K562 (cell line): ENCODE measurements around the gene SPTBN5. TPM values are rescaled to one million over a fixed set of nuclear protein-coding genes. Genes with fewer than 3 reads are reported as not detected.

Experiments
- CEBPG ChIP-seq, 3 experiments: fragments of 200-800 bp in 1 of 3; sonication (Bioruptor generic) in 1 of 3; sonication (generic) in 1 of 3; formaldehyde crosslinking in 1 of 3; IDR thresholded peaks in 2 of 3; conservative IDR thresholded peaks in 1 of 3; 2 replicates each; pipeline versions ENCODE4 v1.6.1 to v1.8.0; 2016 to 2022; ENCODE audit warnings: missing compliant biosample characterization in 2 of 3, missing genetic modification characterization in 2 of 3, mild to moderate bottlenecking in 1 of 3, missing genetic modification reagents in 1 of 3
- CEBPZ ChIP-seq: fragments of 150-350 bp; IDR thresholded peaks from 2 replicates; pipeline ENCODE4 v1.6.1; 2014; ENCODE audit warnings: low read depth, mild to moderate bottlenecking, low read length, borderline replicate concordance
- E2F4 ChIP-seq: sonication (generic); formaldehyde crosslinking; IDR thresholded peaks from 2 replicates; pipeline ENCODE4 v1.8.0; 2022; ENCODE audit warnings: mild to moderate bottlenecking, low read depth, missing genetic modification reagents
- EWSR1 ChIP-seq: fragments of 450-650 bp; IDR thresholded peaks from 2 replicates; pipeline ENCODE4 v1.6.1; 2018; ENCODE audit warnings: borderline replicate concordance, mild to moderate bottlenecking, low read depth, moderate library complexity; ENCODE audit not compliant: partially characterized antibody
- GATA2 ChIP-seq: sonication (generic); formaldehyde crosslinking; IDR thresholded peaks from 2 replicates; pipeline ENCODE4 v1.4.0; 2020; ENCODE audit warnings: mild to moderate bottlenecking, missing genetic modification reagents
- MAFG ChIP-seq: fragments of 450-650 bp; conservative IDR thresholded peaks from 2 replicates; pipeline ENCODE4 v1.6.1; 2016; ENCODE audit warnings: missing genetic modification characterization, missing compliant biosample characterization
- PATZ1 ChIP-seq: fragments of 250-450 bp; sonication (Bioruptor Pico); IDR thresholded peaks from 2 replicates; pipeline ENCODE4 v1.5.0; 2020; ENCODE audit warnings: mild to moderate bottlenecking, borderline replicate concordance
- PHB2 ChIP-seq: fragments of 450-650 bp; IDR thresholded peaks from 2 replicates; pipeline ENCODE4 v1.6.1; 2017; ENCODE audit warnings: low read depth
- POLR2G ChIP-seq: fragments of 200-400 bp; formaldehyde crosslinking; IDR thresholded peaks from 2 replicates; pipeline ENCODE4 v1.6.1; 2017; ENCODE audit warnings: low read depth, mild to moderate bottlenecking, antibody characterized with exemption, low read length, moderate library complexity
- PRDM10 ChIP-seq: fragments of 450-650 bp; IDR thresholded peaks from 2 replicates; pipeline ENCODE4 v1.6.1; 2018; ENCODE audit not compliant: partially characterized antibody
- PTTG1 ChIP-seq: fragments of 450-650 bp; IDR thresholded peaks from 2 replicates; pipeline ENCODE4 v1.6.1; 2016; ENCODE audit warnings: low read depth, mild to moderate bottlenecking, missing genetic modification characterization, missing compliant biosample characterization
- RNF2 ChIP-seq: sonication (generic); IDR thresholded peaks from 2 replicates; pipeline ENCODE4 v1.6.1; 2016
- STAT5B ChIP-seq: fragments of 250-450 bp; sonication (Bioruptor Pico); IDR thresholded peaks from 2 replicates; pipeline ENCODE4 v1.8.0; 2021; ENCODE audit warnings: mild to moderate bottlenecking, inconsistent platforms
- TAF7 ChIP-seq: fragments of 450-650 bp; IDR thresholded peaks from 2 replicates; pipeline ENCODE4 v1.6.1; 2016; ENCODE audit warnings: missing genetic modification characterization, missing compliant biosample characterization
- ZC3H4 ChIP-seq: sonication (generic); formaldehyde crosslinking; IDR thresholded peaks from 2 replicates; pipeline ENCODE4 v1.9.0; 2021; ENCODE audit warnings: missing genetic modification reagents, borderline replicate concordance
- ZFP30 ChIP-seq: fragments of 250-450 bp; sonication (Bioruptor Pico); IDR thresholded peaks from 2 replicates; pipeline ENCODE4 v1.8.0; 2022; ENCODE audit warnings: moderate library complexity, mild to moderate bottlenecking, inconsistent platforms, borderline replicate concordance
- ZNF174 ChIP-seq: fragments of 250-450 bp; sonication (Bioruptor Pico); IDR thresholded peaks from 2 replicates; pipeline ENCODE4 v1.4.0; 2020; ENCODE audit warnings: mild to moderate bottlenecking
- polyA plus RNA-seq, 8 experiments: library from polyadenylated mRNA; depleted of rRNA in 4 of 8; stranded (reverse) in 5 of 8; unstranded in 3 of 8; fragments of >200 nt; fragmentation: Nextera tagmentation in 2 of 8; fragmentation: Illumina TruSeq in 1 of 8; extraction: Ambion mirVana in 2 of 8; extraction: Trizol in 1 of 8; gene quantifications; 2 replicates each; pipeline versions ENCODE4 v1.2.1 to v1.2.3, GENCODE V29; 2011 to 2014; ENCODE audit warnings: inconsistent platforms in 1 of 8, missing spikeins in 1 of 8
- total RNA-seq, 7 experiments: library from RNA; depleted of rRNA in 6 of 7; stranded (reverse); fragments of >200 nt in 6 of 7; fragmentation: Illumina TruSeq in 2 of 7; extraction: Trizol in 2 of 7; gene quantifications; 2 replicates each; pipeline versions ENCODE4 v1.2.1 to v1.2.3, GENCODE V29; 2011 to 2021; ENCODE audit warnings: low replicate concordance in 1 of 7

The SPTBN5 gene
- total and polyA plus RNA-seq, 9 of the 15 experiments (the other 6 are each of a cell fraction or from before 2014, with no cell fraction given), result 0.02 TPM; not detected in 8

GRCh38 chr15:41850482-41851166, 43.2 kb downstream of the SPTBN5 start (continued):
- TF ChIP-seq CEBPG (CRISPR knock-in tag; IDR thresholded peaks at IDR 0.05) (peak; percentile 71), CEBPG (tag; conservative IDR thresholded peaks at IDR 0.05 in 1 of 2, IDR thresholded peaks at IDR 0.05 in 1 of 2) (peak; percentile 77), ZFP30 (no peak), POLR2G (peak; percentile 63), MAFG (tag) (no peak), PRDM10 (no peak), EWSR1 (no peak), TAF7 (no peak), CEBPZ (no peak), PATZ1 (CRISPR knock-in tag) (no peak), GATA2 (no peak), ZC3H4 (CRISPR knock-in tag) (no peak), E2F4 (CRISPR knock-in tag) (no peak), ZNF174 (CRISPR knock-in tag) (no peak), PTTG1 (tag) (no peak), STAT5B (CRISPR knock-in tag) (no peak), RNF2 (no peak), PHB2 (no peak)
